ENCODE data around the gene KCNA5. TPM values are rescaled to one million over a fixed set of nuclear protein-coding genes. Genes with fewer than 3 reads are reported as not detected.

The KCNA5 gene
- total and polyA plus RNA-seq, 10 donors: 0.23 to 1.1 (median 0.58) TPM

GRCh38 chr12:5073853-5074252 lies 30.2 kb downstream of the KCNA5 start:
- WGBS, 5 donors: 25 to 63% (median 48%) methylated on average over 1 of the region's 1 CpG
- Histone ChIP-seq H3K4me3 (no peak overlapping the region), H3K27me3 (replicated peaks in 1 of 7) (peaks cover 0 to 16% (median 0%) of the 10 kb centered on the region in 7 donors), H3K9me3 (no peaks in the 10 kb centered on the region), H3K4me1 (no peaks in the 10 kb centered on the region), H3K27ac (no peak overlapping the region), H3K36me3 (no peaks in the 10 kb centered on the region)
- TF ChIP-seq POLR2A (IDR thresholded peaks at IDR 0.05) (no peak), CTCF (IDR thresholded peaks at IDR 0.05 in 8 of 11, conservative IDR thresholded peaks at IDR 0.05 in 3 of 11) (peak in 1 of 11 experiments; percentile 14)
- intact Hi-C loops (cut with DNase I; ENCODE audit: low total_unique reads): no loop called here
- DNase-seq: no peak

GRCh38 chr12:5076761-5077160 lies 33.1 kb downstream of the KCNA5 start:
- Histone ChIP-seq H3K9me3 (no peaks in the 10 kb centered on the region), H3K36me3 (no peaks in the 10 kb centered on the region), H3K27ac (no peak overlapping the region), H3K27me3 (replicated peaks in 1 of 7) (peaks cover 0 to 16% (median 0%) of the 10 kb centered on the region in 7 donors), H3K4me1 (no peaks in the 10 kb centered on the region), H3K4me3 (no peak overlapping the region)
- TF ChIP-seq CTCF (IDR thresholded peaks at IDR 0.05 in 8 of 11, conservative IDR thresholded peaks at IDR 0.05 in 3 of 11) (no peak), POLR2AphosphoS5 (IDR thresholded peaks at IDR 0.05) (no peak), POLR2A (IDR thresholded peaks at IDR 0.05) (no peak)
- intact Hi-C loops (cut with DNase I; ENCODE audit: low total_unique reads): no loop called here
- DNase-seq: no peak
- 71 to 100% (median 92%) methylated on average over 2 to 4 of the region's 4 CpGs for WGBS, 5 donors

GRCh38 chr12:5078423-5078822 lies 34.7 kb downstream of the KCNA5 start:
- Histone ChIP-seq H3K9me3 (no peaks in the 10 kb centered on the region), H3K27ac (no peak overlapping the region), H3K4me1 (no peaks in the 10 kb centered on the region), H3K27me3 (replicated peaks in 1 of 7) (peaks cover 0 to 12% (median 0%) of the 10 kb centered on the region in 7 donors), H3K36me3 (no peaks in the 10 kb centered on the region), H3K4me3 (no peak overlapping the region)
- no peak for TF ChIP-seq POLR2AphosphoS5 (IDR thresholded peaks at IDR 0.05)
- TF ChIP-seq CTCF (IDR thresholded peaks at IDR 0.05 in 8 of 11, conservative IDR thresholded peaks at IDR 0.05 in 3 of 11): no peak
- TF ChIP-seq POLR2A (IDR thresholded peaks at IDR 0.05): no peak
- intact Hi-C loops (cut with DNase I; ENCODE audit: low total_unique reads): no loop called here
- 49 to 79% (median 66%) methylated on average over 4 of the region's 4 CpGs for WGBS, 5 donors
- no peak for DNase-seq

- DNase-seq: no peak
- Histone ChIP-seq H3K27ac (no peak overlapping the region), H3K27me3 (replicated peaks in 1 of 7) (peaks cover 0 to 12% (median 0%) of the 10 kb centered on the region in 7 donors), H3K9me3 (no peaks in the 10 kb centered on the region), H3K4me1 (no peaks in the 10 kb centered on the region), H3K4me3 (no peak overlapping the region), H3K36me3 (no peaks in the 10 kb centered on the region)
- WGBS, 5 donors: 70 to 85% (median 79%) methylated on average over 12 of the region's 12 CpGs
- no peak for TF ChIP-seq POLR2AphosphoS5 (IDR thresholded peaks at IDR 0.05)
- TF ChIP-seq CTCF (IDR thresholded peaks at IDR 0.05 in 8 of 11, conservative IDR thresholded peaks at IDR 0.05 in 3 of 11): no peak
- no peak for TF ChIP-seq POLR2A (IDR thresholded peaks at IDR 0.05)
- intact Hi-C loops (cut with DNase I; ENCODE audit: low total_unique reads): loop anchor here (10.0 kb wide), 1 partner anchor 226 kb away; no protein-coding TSS in a partner anchor
These were observed 37.3 kb downstream of the KCNA5 start for GRCh38 chr12:5081016-5081415.

Measured in spleen (tissue), 11 donors.